GM23248 (cell line): ENCODE results near the gene TRMT112. TPM values are rescaled to one million over a fixed set of nuclear protein-coding genes. Genes with fewer than 3 reads are reported as not detected.

Experiments used
- DNase-seq: peaks from one replicate; pipeline ENCODE4 v3.0.0-alpha.2; 2015
- H2AFZ ChIP-seq: fragments of 200-600 bp; sonication (generic); 2 replicates; pipeline ENCODE4 v1.6.1; 2016; ENCODE audit warnings: antibody characterized with exemption
- H3F3A ChIP-seq: fragments of 200-600 bp; sonication (generic); 2 replicates; pipeline ENCODE4 v1.6.1; 2016; ENCODE audit warnings: mild to moderate bottlenecking, antibody characterized with exemption, mixed run types; ENCODE audit not compliant: insufficient read depth
- H3K27ac ChIP-seq: fragments of 200-600 bp; sonication (generic); 2 replicates; pipeline ENCODE4 v1.5.1; 2016; ENCODE audit warnings: mild to moderate bottlenecking
- H3K27me3 ChIP-seq: fragments of 200-600 bp; sonication (generic); replicated peaks from 2 replicates; pipeline ENCODE4 v1.6.1; 2016; ENCODE audit warnings: mild to moderate bottlenecking; ENCODE audit not compliant: insufficient read depth
- H3K36me3 ChIP-seq: fragments of 200-600 bp; sonication (generic); 2 replicates; pipeline ENCODE4 v1.6.1; 2016; ENCODE audit warnings: low read depth, mild to moderate bottlenecking
- H3K4me1 ChIP-seq: fragments of 200-600 bp; sonication (generic); 2 replicates; pipeline ENCODE4 v1.6.1; 2016; ENCODE audit warnings: mild to moderate bottlenecking; ENCODE audit not compliant: insufficient read depth
- H3K4me2 ChIP-seq: fragments of 200-600 bp; sonication (generic); one replicate; pipeline ENCODE4 v1.6.1; 2016; ENCODE audit warnings: mild to moderate bottlenecking; ENCODE audit not compliant: unreplicated experiment
- H3K4me3 ChIP-seq: fragments of 200-600 bp; sonication (generic); 2 replicates; pipeline ENCODE4 v1.5.1; 2016; ENCODE audit warnings: mild to moderate bottlenecking
- H3K79me2 ChIP-seq: fragments of 200-600 bp; sonication (generic); 2 replicates; pipeline ENCODE4 v1.6.1; 2016; ENCODE audit warnings: mild to moderate bottlenecking; ENCODE audit not compliant: insufficient read depth
- H3K9ac ChIP-seq: fragments of 200-600 bp; sonication (generic); 2 replicates; pipeline ENCODE4 v1.6.1; 2016; ENCODE audit warnings: mild to moderate bottlenecking
- H3K9me2 ChIP-seq: fragments of 200-600 bp; sonication (generic); 2 replicates; pipeline ENCODE4 v1.6.1; 2016; ENCODE audit warnings: mixed run types, mild to moderate bottlenecking, moderate library complexity; ENCODE audit not compliant: insufficient read depth
- H3K9me3 ChIP-seq: fragments of 200-600 bp; sonication (generic); one replicate; pipeline ENCODE4 v1.6.1; 2017; ENCODE audit warnings: low read depth
- H4K20me1 ChIP-seq: fragments of 200-600 bp; sonication (generic); 2 replicates; pipeline ENCODE4 v1.6.0; 2016; ENCODE audit not compliant: insufficient read depth
- EZH2 ChIP-seq: fragments of 200-600 bp; sonication (generic); IDR thresholded peaks from 2 replicates; pipeline ENCODE4 v1.6.1; 2018; ENCODE audit warnings: antibody characterized with exemption, mild to moderate bottlenecking; ENCODE audit not compliant: insufficient read depth, poor library complexity, severe bottlenecking
- EZH2phosphoT487 ChIP-seq: fragments of 200-600 bp; sonication (generic); IDR thresholded peaks from 2 replicates; pipeline ENCODE4 v1.6.1; 2018; ENCODE audit warnings: antibody characterized with exemption, moderate library complexity, mild to moderate bottlenecking, low read depth; ENCODE audit not compliant: insufficient read depth
- WGBS, 2 experiments: methylation state at CpG; one replicate each; pipeline ENCODE4 v1.1.6; 2015 to 2017; ENCODE audit warnings: low lambda C conversion rate in 2 of 2, low coverage in 1 of 2; ENCODE audit errors: missing lambda C conversion rate in 2 of 2; 5-methylcytosine and 5-hydroxymethylcytosine counted together
- in situ Hi-C: fragments of 300-500 bp; cut with MboI; formaldehyde crosslinking; loops from 2 replicates; pipeline ENCODE4 v1.15.0; 2020
- polyA plus RNA-seq: library from polyadenylated mRNA; unstranded; fragments of >200 nt; fragmentation: Nextera tagmentation; extraction: Ambion mirVana; gene quantifications from 2 replicates; pipeline ENCODE4 v1.2.1, GENCODE V29; 2016
- total RNA-seq: library from RNA; depleted of rRNA; stranded (reverse); fragments of >200 nt; shearing (Covaris generic); gene quantifications from 2 replicates; pipeline ENCODE4 v1.2.3, GENCODE V29; 2014

TRMT112 gene
- total and polyA plus RNA-seq, 2 experiments from 2014 or later = 161 to 269 TPM

GRCh38 chr11:64284048-64284961, 33.1 kb downstream of the TRMT112 start, which contains the start of gene BAD:
TSS of gene BAD (minus strand) at chr11:64284665. CDS start at chr11:64284368, 297 bp downstream.
- Histone ChIP-seq H4K20me1 (no peaks in the 10 kb centered on the region), H3K9me2 (no peaks in the 10 kb centered on the region), H3F3A (no peaks in the 10 kb centered on the region), H3K4me3 (peak within 1 kb of the TSS; percentile 88), H3K4me1 (no peaks in the 10 kb centered on the region), H3K27me3 (no peaks in the 10 kb centered on the region), H3K9me3 (no peaks in the 10 kb centered on the region), H3K27ac (peak within 1 kb of the TSS; percentile 88), H3K36me3 (0 out of 2 replicates have a peak, but pooled peaks cover 5% of the 10 kb centered on the region), H3K4me2 (peak within 1 kb of the TSS; percentile 97), H3K79me2 (peaks cover 39% of the 10 kb centered on the region), H2AFZ (peak within 1 kb of the TSS; percentile 85), H3K9ac (peak within 1 kb of the TSS; percentile 92)
- TF ChIP-seq EZH2 (no peak), EZH2phosphoT487 (no peak)
- 3 to 4% methylated on average over 37 to 39 of the region's 44 CpGs for WGBS, 2 experiments
- DNase-seq = peak; percentile 98
- in situ Hi-C loops = no loop called here

GRCh38 chr11:64283092-64283491, 34.3 kb downstream of the TRMT112 start:
- Histone ChIP-seq H3K9me2 (no peaks in the 10 kb centered on the region), H3K4me3 (peak overlapping the region; percentile 88; the same call in 1 of the 2 replicates), H3F3A (no peaks in the 10 kb centered on the region; the same call in 1 of the 2 replicates), H3K4me2 (no peak overlapping the region), H3K9me3 (no peaks in the 10 kb centered on the region), H4K20me1 (no peaks in the 10 kb centered on the region), H2AFZ (no peak overlapping the region), H3K79me2 (peaks cover 39% of the 10 kb centered on the region), H3K36me3 (0 out of 2 replicates have a peak, but pooled peaks cover 5% of the 10 kb centered on the region), H3K9ac (peak overlapping the region; percentile 92), H3K4me1 (no peaks in the 10 kb centered on the region), H3K27ac (no peak overlapping the region), H3K27me3 (no peaks in the 10 kb centered on the region)
- in situ Hi-C loops = no loop called here
- DNase-seq = no peak
- 97 to 98% methylated on average over 3 of the region's 3 CpGs for WGBS, 2 experiments
- TF ChIP-seq EZH2phosphoT487 = no peak
- no peak for TF ChIP-seq EZH2

- H3K27me3 ChIP-seq = no peaks in the 10 kb centered on the region
- H3K27ac ChIP-seq = no peak overlapping the region
- peaks cover 34% of the 10 kb centered on the region for H3K79me2 ChIP-seq
- 0 out of 2 replicates have a peak, but pooled peaks cover 8% of the 10 kb centered on the region for H3K36me3 ChIP-seq
- in situ Hi-C loops = no loop called here
- no peaks in the 10 kb centered on the region for H3K9me2 ChIP-seq
- H3K9ac ChIP-seq = no peak overlapping the region
- 93 to 95% methylated on average over 21 to 22 of the region's 22 CpGs for WGBS, 2 experiments
- no peaks in the 10 kb centered on the region for H3K9me3 ChIP-seq
- DNase-seq = no peak
- peaks cover 5% of the 10 kb centered on the region for H3K4me1 ChIP-seq
- H3K4me3 ChIP-seq = no peak overlapping the region
- H3K4me2 ChIP-seq = no peak overlapping the region
- no peak overlapping the region for H2AFZ ChIP-seq
- H3F3A ChIP-seq = peaks cover 9% of the 10 kb centered on the region
- no peaks in the 10 kb centered on the region for H4K20me1 ChIP-seq
- TF ChIP-seq EZH2 (no peak), EZH2phosphoT487 (no peak)
Measured at GRCh38 chr11:64281957-64282770, 35.2 kb downstream of the TRMT112 start.

GRCh38 chr11:64278576-64279190, 38.7 kb downstream of the TRMT112 start:
- Histone ChIP-seq H3K9ac (no peak overlapping the region), H3K27me3 (no peaks in the 10 kb centered on the region), H4K20me1 (no peaks in the 10 kb centered on the region), H3K27ac (no peak overlapping the region), H3K4me2 (no peak overlapping the region), H3K36me3 (0 out of 2 replicates have a peak, but pooled peaks cover 8% of the 10 kb centered on the region), H3K9me3 (no peaks in the 10 kb centered on the region), H2AFZ (no peak overlapping the region), H3K9me2 (no peaks in the 10 kb centered on the region), H3K4me1 (peaks cover 16% of the 10 kb centered on the region), H3K79me2 (peaks cover 39% of the 10 kb centered on the region), H3K4me3 (no peak overlapping the region), H3F3A (peaks cover 25% of the 10 kb centered on the region)
- in situ Hi-C loops = no loop called here
- 82 to 84% methylated on average over 8 of the region's 8 CpGs for WGBS, 2 experiments
- TF ChIP-seq EZH2phosphoT487 = no peak
- TF ChIP-seq EZH2 = no peak
- DNase-seq = no peak
